NCI-H2227 (cell line): ENCODE results near the gene PHF19.

Source experiments
- DNase-seq: peaks from one replicate; lab custom pipeline; 2025; ENCODE audit not compliant: unreplicated experiment; lab: John Stamatoyannopoulos, UW

PHF19 gene

GRCh38 chr9:120876842-120877240 is at the start of gene PHF19:
Gene PHF19 (minus strand): TSS chr9:120877188. CDS start chr9:120874741, 2,447 bp downstream.
- DNase-seq: no peak

DNA sequence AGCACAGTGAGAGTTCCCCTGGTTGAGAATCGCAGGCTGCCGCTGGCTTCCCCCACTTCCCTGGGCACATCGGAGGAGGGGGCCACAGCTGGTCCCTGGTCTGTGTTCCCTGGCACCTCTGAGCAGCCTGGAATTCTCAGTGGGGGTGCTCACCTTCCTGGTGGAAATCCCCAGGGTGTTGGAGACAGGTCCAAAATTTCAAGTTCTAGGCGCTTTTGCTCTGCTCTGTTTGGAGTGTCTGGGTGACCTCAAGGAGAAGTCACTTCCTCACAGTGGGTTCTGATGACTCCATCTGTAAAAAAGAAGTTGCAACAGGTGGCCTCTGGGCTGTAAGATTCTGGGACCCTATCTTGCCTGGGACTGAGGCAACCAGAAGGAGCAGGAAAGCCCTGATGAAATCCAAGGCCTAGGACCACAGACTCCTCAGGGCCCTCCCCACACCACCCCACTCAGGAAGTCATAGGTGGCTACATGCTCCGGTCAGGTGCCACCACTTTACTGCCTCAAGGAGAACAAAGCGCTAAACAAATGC is 49.5 kb upstream of the PHF19 start, which contains the start of gene TRAF1:
Gene TRAF1, minus strand, starts transcription at position 400 of the 532 bp plus-strand sequence. CDS start 721 bp downstream, outside the sequence.
- DNase-seq: no peak

DNA sequence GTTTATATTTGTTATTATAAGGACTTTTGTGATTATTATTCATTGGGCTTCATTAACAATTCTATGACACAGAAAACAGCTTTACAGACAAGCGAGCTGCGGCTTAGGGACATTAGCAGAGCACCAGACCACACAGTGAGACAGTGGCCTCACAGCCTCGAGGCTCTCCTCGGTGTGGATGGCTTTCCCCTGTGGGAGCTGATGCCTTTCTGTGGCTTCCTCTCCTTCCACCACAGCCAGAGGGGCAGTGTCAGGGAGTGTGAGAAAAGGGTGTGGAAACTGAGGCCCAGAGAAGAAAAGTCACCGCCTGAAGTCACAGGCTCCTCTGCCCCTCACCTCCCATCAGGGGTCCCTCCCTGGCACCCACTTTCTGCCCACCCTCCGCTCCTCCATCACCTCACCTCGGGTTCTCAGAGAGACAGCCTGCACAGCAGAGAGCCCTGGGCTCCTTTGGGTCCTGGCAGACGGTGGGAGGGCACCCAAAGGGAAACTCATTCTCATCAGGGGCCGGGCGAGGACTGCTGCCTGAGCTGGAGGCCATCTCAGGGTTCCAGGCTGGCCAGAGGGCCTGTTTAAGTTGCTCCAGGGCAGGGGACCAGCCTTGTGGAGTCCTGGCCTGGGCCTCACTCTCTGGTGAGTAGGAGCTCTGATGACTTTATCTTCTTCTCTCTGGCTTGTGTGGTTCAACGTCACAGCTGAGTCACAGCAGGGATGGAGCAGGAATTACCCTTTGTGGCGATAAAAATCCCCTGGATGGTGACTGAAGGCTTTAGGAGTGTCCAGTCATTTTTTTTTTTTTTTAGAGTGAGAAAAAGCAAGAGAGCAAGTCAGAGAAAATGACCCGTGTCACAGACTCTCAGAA is 48.8 kb upstream of the PHF19 start:
- DNase-seq: no peak

DNA sequence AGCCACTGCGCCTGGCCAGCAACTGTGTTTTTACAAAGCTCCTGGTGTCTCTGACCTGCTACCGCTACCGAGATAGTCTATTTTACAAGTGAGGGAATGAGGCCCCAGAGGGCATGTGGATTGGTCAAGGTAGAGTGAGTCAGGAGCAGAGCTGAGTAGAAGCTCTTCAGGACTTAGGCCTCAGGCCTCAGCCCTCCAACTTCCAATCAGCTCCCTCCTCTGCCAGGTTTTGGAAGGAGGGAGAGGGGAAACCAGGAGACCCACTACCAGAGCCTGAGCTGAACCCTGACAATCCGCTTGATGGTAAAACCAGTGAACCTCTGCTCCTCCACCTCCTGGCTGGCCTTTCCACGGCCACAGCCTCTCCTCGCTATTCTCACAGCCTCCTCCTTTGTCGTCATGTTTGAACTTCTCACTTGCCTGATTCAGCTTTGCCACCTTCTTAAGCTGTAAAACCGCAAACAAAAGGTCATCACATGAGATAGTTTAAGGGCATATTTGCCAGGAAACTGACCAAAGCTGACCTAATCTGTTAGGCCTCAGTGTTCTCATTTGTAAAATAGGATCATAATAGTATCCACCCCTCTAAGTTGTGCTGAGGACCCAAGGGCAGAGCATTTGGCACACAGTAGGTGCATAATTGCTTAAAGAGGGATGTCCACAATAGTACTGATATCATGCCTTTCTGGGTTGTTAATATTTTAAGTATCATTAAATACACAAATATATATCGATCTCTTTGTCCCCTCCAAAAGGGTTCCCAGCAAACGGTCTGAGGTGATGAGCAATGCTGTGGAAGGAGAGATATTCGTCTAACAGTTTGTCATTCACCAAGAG is 47.9 kb upstream of the PHF19 start:
- no peak for DNase-seq

- no peak for DNase-seq
Observed at GRCh38 chr9:120923620-120924328, 46.8 kb upstream of the PHF19 start.

- no peak for DNase-seq
Observed at GRCh38 chr9:120922404-120923195, 45.6 kb upstream of the PHF19 start.

DNA sequence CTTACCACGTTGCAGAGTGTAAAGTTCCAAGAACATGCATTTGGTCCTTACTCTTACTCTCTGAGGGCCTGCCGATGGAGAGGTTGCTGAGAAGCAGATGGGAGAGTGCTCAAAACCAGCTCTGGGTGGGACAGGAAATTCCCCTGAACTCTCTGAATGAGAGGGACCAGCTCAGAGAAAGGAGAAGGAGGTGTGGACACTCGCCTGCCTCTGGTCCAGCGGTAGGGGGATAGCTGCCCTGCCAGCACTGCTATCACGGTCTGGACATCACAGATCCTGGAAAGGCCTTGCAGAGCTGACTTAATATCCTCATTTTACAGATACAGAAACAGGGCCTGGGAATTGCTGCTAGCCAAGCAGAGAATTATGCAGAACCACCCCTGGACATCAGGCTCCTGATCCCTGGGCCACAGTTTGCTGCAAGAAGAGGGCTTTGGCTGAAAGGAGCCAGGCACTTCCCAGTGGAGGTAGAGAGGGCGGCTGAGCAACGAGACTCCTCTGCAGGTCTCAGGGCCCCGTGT is 44.7 kb upstream of the PHF19 start:
- no peak for DNase-seq

DNA sequence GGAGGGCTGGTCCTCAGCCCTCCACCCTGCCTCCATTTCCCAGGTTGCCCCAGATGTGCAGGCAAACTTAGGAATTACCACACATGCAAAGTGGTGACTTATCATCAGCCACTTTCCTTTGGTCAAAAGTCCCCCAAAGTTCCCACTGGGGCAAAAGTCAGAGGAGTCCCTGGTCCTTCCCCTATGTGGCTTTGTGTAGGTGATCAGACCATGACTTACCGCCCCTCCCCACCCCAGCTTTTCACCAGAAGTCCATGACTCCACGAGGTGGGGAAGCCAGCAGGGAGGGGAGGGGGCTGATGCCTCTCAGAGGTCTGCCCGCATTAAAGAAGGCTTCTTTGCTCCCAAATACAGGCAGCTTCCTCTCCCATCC is 43.8 kb upstream of the PHF19 start:
- DNase-seq: no peak

- DNase-seq: no peak
Observed at GRCh38 chr9:120919843-120920805, 43.1 kb upstream of the PHF19 start.

DNA sequence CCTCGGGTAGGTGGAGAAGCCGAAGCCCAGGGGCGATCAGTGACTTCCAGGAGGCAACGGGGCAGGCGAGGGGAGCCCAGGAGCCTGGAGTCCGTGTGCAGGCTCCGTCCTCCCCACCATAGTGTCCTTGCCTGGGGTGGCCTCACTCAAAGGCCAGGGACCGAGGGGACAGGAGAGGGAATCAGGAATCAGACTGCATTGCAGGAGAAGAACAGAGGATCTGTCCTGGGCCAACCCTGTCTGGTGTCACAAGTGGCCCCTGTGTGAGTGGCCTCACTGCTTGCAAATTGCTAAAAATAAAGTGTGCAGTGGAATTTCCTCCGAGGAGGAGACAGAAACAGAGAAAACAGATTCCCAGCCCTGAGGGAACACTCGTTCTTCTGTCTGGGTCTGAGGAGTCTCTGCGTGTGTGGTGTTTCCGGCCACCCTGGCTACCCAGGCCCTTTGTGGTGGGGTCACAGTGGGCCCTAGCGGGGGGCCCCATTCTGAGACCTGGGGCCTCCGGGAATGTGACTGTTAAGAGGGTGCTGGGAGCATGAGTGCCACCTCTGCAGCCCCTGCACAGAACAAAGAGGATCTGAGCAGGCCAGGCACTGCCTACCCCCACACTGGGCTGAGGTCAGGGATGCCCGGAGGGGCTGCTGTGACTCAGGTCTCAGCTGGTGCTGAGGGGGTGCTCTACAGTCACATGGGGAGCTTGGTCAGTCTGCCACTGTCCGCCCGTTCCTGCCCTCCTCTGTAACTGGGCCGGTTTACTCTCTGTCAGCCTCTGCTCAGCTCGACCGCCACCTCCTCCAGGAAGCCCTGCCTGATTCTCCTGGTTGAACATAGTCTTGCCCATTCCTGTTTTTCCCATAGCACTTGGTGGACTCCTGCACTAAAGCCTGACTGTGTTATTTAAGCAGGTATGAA is 42.2 kb upstream of the PHF19 start:
- no peak for DNase-seq

DNA sequence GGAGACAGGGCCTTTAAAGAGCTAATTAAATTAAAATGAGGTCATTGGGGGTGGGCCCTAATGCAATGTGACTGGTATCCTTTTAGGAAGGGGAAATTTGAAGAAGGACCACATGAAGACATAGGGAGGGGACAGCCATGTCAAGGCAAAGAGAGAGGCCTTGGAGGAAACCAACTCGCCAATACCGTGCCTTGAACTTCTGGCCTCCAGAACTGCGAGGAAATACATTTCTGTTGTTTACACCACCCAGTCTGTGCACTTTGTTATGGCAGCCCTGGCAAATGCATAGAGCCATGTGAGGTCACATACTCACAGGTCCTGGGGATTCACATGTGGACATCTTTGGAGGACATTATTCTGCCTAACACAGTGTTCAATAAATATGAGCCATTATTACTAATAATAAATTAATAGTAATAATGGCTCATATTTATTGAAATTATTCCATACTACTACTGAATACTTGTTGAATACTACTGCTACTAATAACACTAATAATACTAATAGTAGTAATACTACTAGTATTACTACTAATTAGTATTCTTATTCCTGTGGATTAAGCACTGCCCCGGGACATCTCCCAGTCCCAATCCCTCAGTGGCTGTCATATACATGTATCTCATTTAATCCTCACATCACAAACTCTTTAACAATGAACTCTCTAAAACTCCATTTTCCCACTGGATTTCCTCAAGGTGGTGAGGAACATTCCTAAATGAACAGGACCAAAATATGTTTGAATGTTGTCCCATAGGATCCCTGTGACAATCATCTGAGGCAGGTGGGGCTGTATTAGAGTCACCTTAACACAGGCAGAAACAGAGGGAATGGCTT is 41.2 kb upstream of the PHF19 start:
- no peak for DNase-seq

DNA sequence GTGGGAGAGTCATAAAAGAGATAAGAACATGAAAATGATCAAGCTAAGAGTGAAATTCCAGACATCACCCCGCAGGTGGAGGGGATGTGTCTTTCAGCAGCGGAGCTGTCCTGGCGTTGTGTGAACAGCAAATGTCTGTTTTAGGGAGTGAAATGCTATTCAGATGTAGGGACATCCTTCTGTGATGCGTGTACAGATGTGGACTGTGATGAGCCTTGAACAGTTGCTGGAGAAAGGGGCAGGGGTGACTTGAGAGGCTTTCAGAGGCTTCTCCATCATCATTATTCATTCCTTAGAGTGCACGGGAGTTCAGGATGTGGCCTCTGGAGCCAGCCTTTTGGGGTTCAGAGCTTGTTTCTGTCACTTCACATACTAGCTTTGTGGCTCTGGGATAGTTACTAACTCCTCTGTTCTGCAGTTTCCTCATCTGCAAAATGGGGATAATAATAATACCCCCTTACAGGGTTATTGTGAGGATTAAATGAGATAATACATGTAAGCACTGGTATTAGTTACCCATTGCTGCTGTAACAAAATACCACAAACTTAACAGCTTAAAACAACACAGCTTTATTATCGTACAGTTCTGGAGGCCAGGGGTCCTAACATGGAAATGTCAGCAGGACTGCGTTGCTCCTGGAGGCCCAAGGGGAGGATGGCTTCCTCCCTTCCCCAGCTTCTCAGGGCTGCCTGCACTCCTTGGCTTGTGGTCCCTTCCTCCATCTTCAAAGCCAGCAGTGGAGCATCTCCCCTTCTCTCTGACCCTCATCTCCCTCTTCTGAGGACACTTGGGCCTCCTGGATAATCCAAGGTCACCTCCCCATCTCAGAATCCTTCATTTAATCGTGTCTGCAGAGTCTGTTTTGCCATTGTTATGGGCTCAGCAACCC is 40.2 kb upstream of the PHF19 start:
- DNase-seq: no peak

- no peak for DNase-seq
Observed at GRCh38 chr9:120916588-120916987, 39.6 kb upstream of the PHF19 start.

DNA sequence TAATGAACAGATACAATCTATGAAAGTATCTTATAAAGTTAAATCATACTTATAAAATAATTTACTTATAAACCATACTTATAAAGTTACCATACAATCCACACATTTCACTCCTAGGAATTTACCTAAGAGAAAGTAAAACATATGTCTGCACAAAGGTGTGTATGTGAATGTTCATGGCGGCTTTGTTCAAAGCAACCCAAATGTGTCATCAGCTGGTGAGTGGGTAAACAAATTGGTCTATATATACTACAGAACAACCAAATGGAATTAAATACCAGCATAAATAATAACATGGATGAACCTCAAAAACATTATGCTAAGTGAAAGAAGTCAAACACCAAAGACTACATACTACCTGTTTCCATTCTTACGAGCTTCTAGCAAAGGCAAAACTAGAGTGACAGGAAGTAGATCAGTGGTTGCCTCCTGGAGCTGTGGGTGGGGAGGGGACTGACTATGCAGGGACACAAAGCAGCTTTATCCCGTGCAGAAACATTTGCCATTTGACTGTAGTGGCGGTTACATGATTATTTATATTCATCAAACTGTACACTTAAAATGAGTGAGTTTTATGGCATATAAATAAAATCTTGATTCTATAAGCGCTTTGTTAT is 39.0 kb upstream of the PHF19 start:
- DNase-seq: no peak

DNA sequence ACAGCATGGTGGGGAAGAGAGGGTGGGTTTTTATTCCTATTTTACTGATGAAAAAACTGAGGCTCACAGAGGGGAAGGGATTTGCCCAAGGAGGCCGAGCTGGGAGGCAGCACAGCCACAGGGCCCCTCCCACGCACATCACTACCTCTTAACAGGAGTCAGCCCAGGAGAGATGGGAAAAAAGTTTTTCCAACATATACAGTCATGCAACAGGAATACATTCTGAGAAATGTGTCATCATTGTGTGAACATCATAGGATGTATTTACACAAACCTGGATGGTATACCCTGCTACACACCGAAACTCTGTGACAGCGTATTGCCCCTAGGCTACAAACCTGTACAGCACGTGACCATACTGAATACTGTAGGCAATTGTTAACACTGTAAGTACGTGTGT is 38.0 kb upstream of the PHF19 start:
- DNase-seq: no peak

- no peak for DNase-seq
Observed at GRCh38 chr9:120914396-120914795, 37.4 kb upstream of the PHF19 start.
